Measurements from ENCODE around the gene RAP1GAP2.

The RAP1GAP2 gene

GRCh38 chr17:2946144-2946543 is 149.9 kb downstream of the RAP1GAP2 start:
- no peak for DNase-seq (ENCODE audit: low read depth, low spot score)

GRCh38 chr17:2947588-2947950 is 151.3 kb downstream of the RAP1GAP2 start:
- no peak for DNase-seq (ENCODE audit: low read depth, low spot score)

GRCh38 chr17:2947996-2948550 is 151.8 kb downstream of the RAP1GAP2 start:
- no peak for DNase-seq (ENCODE audit: low read depth, low spot score)

GRCh38 chr17:2948721-2949468 is 152.7 kb downstream of the RAP1GAP2 start:
- DNase-seq (ENCODE audit: low read depth, low spot score): no peak

- no peak for DNase-seq (ENCODE audit: low read depth, low spot score)
Observed at GRCh38 chr17:2949469-2950044, 153.3 kb downstream of the RAP1GAP2 start.

GRCh38 chr17:2950846-2951245 is 154.6 kb downstream of the RAP1GAP2 start:
- DNase-seq (ENCODE audit: low read depth, low spot score): no peak

GRCh38 chr17:2952174-2952845 is 156.1 kb downstream of the RAP1GAP2 start:
- DNase-seq (ENCODE audit: low read depth, low spot score): no peak

- DNase-seq (ENCODE audit: low read depth, low spot score): peak; percentile 54
Observed at GRCh38 chr17:2954898-2955445, 158.7 kb downstream of the RAP1GAP2 start.

GRCh38 chr17:2955931-2956582 is 159.8 kb downstream of the RAP1GAP2 start:
- no peak for DNase-seq (ENCODE audit: low read depth, low spot score)

- DNase-seq (ENCODE audit: low read depth, low spot score): no peak
Observed at GRCh38 chr17:2957631-2958286, 161.5 kb downstream of the RAP1GAP2 start.

GRCh38 chr17:2958706-2959222 is 162.5 kb downstream of the RAP1GAP2 start:
- no peak for DNase-seq (ENCODE audit: low read depth, low spot score)

- no peak for DNase-seq (ENCODE audit: low read depth, low spot score)
Observed at GRCh38 chr17:2959371-2960130, 163.3 kb downstream of the RAP1GAP2 start.

- DNase-seq (ENCODE audit: low read depth, low spot score): no peak
Observed at GRCh38 chr17:2961446-2961845, 165.2 kb downstream of the RAP1GAP2 start.

- DNase-seq (ENCODE audit: low read depth, low spot score): no peak
Observed at GRCh38 chr17:2962236-2962635, 166.0 kb downstream of the RAP1GAP2 start.

GRCh38 chr17:2962729-2963128 is 166.5 kb downstream of the RAP1GAP2 start:
- no peak for DNase-seq (ENCODE audit: low read depth, low spot score)

- no peak for DNase-seq (ENCODE audit: low read depth, low spot score)
Observed at GRCh38 chr17:2963332-2964027, 167.2 kb downstream of the RAP1GAP2 start.

GRCh38 chr17:2964028-2964356 is 167.8 kb downstream of the RAP1GAP2 start:
- DNase-seq (ENCODE audit: low read depth, low spot score): no peak

GRCh38 chr17:2964370-2964769 is 168.1 kb downstream of the RAP1GAP2 start:
- no peak for DNase-seq (ENCODE audit: low read depth, low spot score)

GRCh38 chr17:2964831-2965230 is 168.6 kb downstream of the RAP1GAP2 start:
- DNase-seq (ENCODE audit: low read depth, low spot score): no peak
